ENCODE results near the gene GPR35.
A peak's percentile ranks its signal among the peaks of the same experiment; 100 is the strongest.

The GPR35 gene

DNA sequence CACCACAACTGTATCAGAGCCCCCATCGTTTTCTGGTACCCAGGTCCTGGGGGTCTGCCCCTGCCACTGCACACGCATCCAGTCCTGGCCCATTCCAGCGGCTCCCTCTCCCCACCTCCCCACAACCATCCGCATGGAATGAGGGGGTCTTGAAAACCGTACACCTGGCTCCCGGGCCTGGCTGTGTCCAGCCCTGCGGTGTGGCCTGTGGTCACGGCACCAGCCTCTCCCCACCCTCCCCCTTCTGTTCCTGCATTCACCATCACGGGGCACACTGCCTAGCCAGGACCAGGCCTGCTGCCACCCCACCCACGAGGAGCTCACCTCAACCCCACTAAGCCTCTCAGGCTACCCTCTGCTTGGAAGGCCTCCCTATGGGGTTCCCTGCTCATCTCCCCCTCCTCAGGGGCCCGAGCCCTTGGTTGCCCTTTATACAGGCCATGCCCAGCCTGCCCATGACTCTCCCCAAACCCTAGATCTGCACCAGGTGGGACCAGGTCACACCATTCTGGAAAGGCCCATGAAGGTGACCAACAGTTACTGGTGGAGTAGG is 11.4 kb downstream of the GPR35 start:
- no peak for FAIRE-seq
- no peak for DNase-seq (ENCODE audit: insufficient read length, low spot score)
- TF ChIP-seq, protein P1, sequence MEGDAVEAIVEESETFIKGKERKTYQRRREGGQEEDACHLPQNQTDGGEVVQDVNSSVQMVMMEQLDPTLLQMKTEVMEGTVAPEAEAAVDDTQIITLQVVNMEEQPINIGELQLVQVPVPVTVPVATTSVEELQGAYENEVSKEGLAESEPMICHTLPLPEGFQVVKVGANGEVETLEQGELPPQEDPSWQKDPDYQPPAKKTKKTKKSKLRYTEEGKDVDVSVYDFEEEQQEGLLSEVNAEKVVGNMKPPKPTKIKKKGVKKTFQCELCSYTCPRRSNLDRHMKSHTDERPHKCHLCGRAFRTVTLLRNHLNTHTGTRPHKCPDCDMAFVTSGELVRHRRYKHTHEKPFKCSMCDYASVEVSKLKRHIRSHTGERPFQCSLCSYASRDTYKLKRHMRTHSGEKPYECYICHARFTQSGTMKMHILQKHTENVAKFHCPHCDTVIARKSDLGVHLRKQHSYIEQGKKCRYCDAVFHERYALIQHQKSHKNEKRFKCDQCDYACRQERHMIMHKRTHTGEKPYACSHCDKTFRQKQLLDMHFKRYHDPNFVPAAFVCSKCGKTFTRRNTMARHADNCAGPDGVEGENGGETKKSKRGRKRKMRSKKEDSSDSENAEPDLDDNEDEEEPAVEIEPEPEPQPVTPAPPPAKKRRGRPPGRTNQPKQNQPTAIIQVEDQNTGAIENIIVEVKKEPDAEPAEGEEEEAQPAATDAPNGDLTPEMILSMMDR (IDR thresholded peaks at IDR 0.05; ENCODE audit: insufficient read depth, missing control alignments), result no peak

DNA sequence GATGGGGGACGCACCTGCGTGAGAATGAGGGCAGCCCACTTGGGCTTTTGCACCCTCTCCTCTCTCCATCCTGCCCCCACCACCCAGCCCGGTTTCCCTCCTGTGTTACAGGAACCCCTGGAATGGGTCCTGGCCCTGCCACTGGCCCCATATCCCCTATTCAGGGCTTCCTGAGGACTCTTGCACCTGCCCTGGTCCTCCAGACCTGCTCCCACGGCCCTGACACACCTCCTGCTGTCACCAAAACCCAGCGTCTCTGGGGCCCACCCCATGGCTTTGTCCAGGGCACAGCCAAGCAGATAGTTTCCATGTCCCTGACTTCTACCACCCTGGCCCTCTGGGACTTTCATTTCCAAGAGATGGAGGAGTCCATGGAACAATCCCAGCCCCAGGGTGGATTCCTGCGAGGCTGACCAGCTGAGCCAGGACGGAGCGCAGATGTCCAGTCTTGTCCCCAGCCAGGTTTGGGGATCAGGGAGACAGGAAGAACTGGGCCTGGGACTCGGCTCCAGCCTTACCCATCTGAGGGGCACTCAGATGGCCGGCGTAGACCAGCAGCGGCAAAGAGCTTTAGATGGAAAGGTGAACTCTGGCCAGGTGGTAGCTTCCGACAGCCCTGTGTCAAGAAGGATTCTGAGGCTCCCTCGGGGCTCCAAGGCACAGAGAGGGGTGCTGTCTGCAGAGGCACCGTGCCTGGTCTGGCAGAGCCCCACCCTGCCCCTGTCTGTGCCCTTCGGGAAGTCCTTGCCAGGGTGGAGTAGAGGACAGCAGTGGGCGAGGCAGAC is 12.0 kb downstream of the GPR35 start:
- TF ChIP-seq, protein P1 (IDR thresholded peaks at IDR 0.05; ENCODE audit: insufficient read depth, missing control alignments), result no peak
- FAIRE-seq, result no peak

DNA sequence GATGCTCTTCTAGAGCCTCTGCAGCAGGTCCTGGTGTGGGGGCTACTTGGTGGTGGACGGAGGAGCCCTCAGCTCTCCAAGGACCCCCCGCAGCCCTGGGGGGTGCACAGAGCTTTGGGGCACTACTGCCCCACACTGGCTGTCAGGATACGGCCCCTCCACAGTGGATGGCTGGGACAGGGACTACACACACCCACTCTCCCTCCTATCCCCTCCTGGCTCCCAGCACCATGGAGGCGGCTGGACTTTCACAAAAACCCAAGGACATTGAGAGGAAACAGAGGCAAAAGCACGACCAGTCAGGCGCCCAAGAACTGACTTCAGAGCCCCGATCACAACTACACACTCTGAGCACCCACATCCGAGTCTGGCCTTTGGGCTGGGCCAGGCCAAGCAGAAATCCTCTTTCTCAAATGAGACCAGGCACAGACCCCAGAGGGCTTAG is 12.6 kb downstream of the GPR35 start:
- TF ChIP-seq, protein P1 (IDR thresholded peaks at IDR 0.05; ENCODE audit: insufficient read depth, missing control alignments), result no peak
- FAIRE-seq, result no peak

More for the DNA sequence above, 12.0 kb downstream of the GPR35 start:
- no peak for DNase-seq (ENCODE audit: insufficient read length, low spot score)

DNA sequence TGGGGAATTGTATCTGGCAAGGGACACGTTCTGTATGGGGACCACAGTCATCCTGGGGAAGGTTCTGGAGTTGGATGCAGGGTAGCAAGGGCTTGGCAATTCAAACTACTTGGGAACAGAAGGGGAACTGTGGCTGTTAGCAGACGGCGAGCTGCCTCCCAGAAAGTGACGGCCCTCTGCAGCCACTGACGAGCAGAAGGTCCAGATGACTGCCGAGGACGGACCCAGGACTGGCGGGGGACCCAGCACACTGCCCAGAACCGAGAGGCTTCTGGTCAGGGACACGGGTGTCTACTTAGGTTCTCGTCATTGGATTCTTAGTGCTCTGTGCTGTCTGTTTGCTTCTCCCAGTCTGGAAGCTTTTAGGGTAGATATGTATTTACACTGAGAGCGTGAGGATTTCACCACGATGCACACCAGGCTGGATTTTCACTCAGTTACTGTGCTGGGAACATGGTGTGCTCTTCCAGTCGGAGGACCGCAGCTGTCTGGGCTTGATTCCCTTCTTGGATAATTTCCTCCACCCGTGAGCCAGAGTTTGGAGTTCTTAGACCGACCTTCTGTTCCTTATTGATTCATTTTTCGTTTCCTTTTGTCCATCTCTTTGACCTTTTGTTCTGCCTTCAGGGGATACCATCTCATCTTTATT is 13.4 kb downstream of the GPR35 start:
- FAIRE-seq, result no peak
- DNase-seq (ENCODE audit: insufficient read length, low spot score), result no peak
- TF ChIP-seq, protein P1 (IDR thresholded peaks at IDR 0.05; ENCODE audit: insufficient read depth, missing control alignments), result no peak

More for the DNA sequence above, 12.6 kb downstream of the GPR35 start:
- no peak for DNase-seq (ENCODE audit: insufficient read length, low spot score)

DNA sequence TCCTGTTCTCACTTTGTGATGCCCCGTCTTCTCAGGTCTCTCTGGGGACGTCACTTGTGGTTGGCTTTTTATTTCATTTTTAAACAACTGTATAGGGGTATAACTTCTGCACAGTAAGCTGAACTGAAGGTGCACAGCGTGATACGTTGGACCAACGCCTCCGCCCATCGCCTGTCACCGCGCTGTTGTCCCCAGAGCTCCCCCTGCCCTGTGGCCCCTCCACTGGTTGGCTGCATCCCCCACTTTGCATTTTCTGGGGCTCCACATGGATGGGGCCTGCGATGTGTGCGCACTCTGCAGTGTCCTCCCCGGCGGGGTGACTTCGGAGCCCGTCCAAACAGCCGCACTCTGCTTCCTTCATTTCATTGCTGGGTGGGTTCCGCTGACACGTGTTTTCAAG is 14.3 kb downstream of the GPR35 start:
- no peak for DNase-seq (ENCODE audit: insufficient read length, low spot score)
- FAIRE-seq, result no peak
- TF ChIP-seq, protein P1 (IDR thresholded peaks at IDR 0.05; ENCODE audit: insufficient read depth, missing control alignments), result no peak

DNA sequence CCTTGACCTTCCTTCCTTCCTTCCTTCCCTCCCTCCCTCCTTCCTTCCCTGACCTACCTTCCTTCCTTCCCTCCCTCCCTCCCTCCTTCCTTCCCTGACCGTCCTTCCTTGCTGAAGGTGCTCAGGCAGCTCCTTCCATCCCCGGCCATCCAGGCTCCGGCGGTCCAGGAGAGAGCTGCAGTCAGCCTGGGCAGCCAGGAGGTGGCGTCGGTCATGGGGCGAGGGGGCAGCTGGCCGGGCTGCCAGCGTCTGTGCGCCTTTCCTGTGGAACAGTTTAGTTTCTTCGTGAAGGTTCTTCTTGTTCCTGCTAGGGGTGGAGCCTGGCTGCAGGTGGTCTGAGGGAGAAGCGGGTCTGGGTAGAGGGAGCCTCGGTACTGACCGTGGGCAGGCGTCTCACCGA is 15.7 kb downstream of the GPR35 start:
- DNase-seq (ENCODE audit: insufficient read length, low spot score) (peak; percentile 55), FAIRE-seq (no peak)
- TF ChIP-seq, protein P1 (IDR thresholded peaks at IDR 0.05; ENCODE audit: insufficient read depth, missing control alignments), result peak; percentile 42

Measured in D721Med (cell line).